SK-N-SH (cell line): ENCODE results near the gene VEZF1. TPM values are rescaled to one million over a fixed set of nuclear protein-coding genes. Genes with fewer than 3 reads are reported as not detected.

Experiments
- CTCF ChIA-PET: fragments of 300-600, 350-600 bp; formaldehyde crosslinking; extraction: SDS; loops from one replicate; lab custom pipeline; 2021; lab: Yijun Ruan, JAX
- POLR2A ChIA-PET: fragments of 350-600 bp; sonication (Branson Sonifier 250); formaldehyde crosslinking; extraction: SDS; loops from one replicate; lab custom pipeline; 2020; ENCODE audit warnings: antibody characterized with exemption, inconsistent platforms; lab: Yijun Ruan, JAX
- DNase-seq: peaks from one replicate; pipeline ENCODE4 v3.0.0; 2012
- H2AFZ ChIP-seq: fragments of 200-600 bp; sonication (generic); 2 replicates; pipeline ENCODE4 v1.8.1; 2016; ENCODE audit warnings: antibody characterized with exemption, mild to moderate bottlenecking, low read depth
- H3F3A ChIP-seq: fragments of 200-600 bp; sonication (generic); replicated peaks from 2 replicates; pipeline ENCODE3; 2016; ENCODE audit warnings: antibody characterized with exemption, mild to moderate bottlenecking; ENCODE audit not compliant: insufficient read depth
- H3K27ac ChIP-seq, 2 experiments: fragments of 200-500 bp in 1 of 2; fragments of 200-600 bp in 1 of 2; sonication (Bioruptor generic) in 1 of 2; sonication (generic), shearing (Covaris generic) in 1 of 2; 2 replicates each; pipeline versions ENCODE4 v1.5.1 to v1.6.1; 2014 to 2016; ENCODE audit warnings: low read depth in 2 of 2, inconsistent platforms in 1 of 2, low read length in 1 of 2, mild to moderate bottlenecking in 1 of 2, mixed read lengths in 1 of 2
- H3K27me3 ChIP-seq: fragments of 200-600 bp; sonication (generic), shearing (Covaris generic); 2 replicates; pipeline ENCODE4 v1.6.1; 2016; ENCODE audit warnings: mixed run types; ENCODE audit not compliant: insufficient read depth
- H3K36me3 ChIP-seq, 2 experiments: fragments of 200-500 bp in 1 of 2; fragments of 200-600 bp in 1 of 2; sonication (Bioruptor generic) in 1 of 2; sonication (generic) in 1 of 2; replicated peaks in 1 of 2; 2 replicates each; pipeline versions ENCODE3 to v1.5.1; 2014 to 2016; ENCODE audit warnings: low read length in 1 of 2, mild to moderate bottlenecking in 1 of 2; ENCODE audit not compliant: insufficient read depth in 2 of 2, control insufficient read depth in 1 of 2
- H3K4me1 ChIP-seq, 2 experiments: fragments of 200-500 bp in 1 of 2; fragments of 200-600 bp in 1 of 2; sonication (Bioruptor generic) in 1 of 2; sonication (generic), shearing (Covaris generic) in 1 of 2; 2 replicates each; pipeline versions ENCODE4 v1.5.1 to v1.6.1; 2014 to 2016; ENCODE audit warnings: low read depth in 1 of 2, low read length in 1 of 2, mixed run types in 1 of 2; ENCODE audit not compliant: insufficient read depth in 2 of 2, control insufficient read depth in 1 of 2
- H3K4me2 ChIP-seq: fragments of 200-600 bp; sonication (generic), shearing (Covaris generic); 2 replicates; pipeline ENCODE4 v1.6.1; 2017; ENCODE audit warnings: mixed run types
- H3K4me3 ChIP-seq, 2 experiments: fragments of 200-500 bp in 1 of 2; fragments of 200-600 bp in 1 of 2; sonication (Bioruptor generic) in 1 of 2; sonication (generic), shearing (Covaris generic) in 1 of 2; 2 replicates each; pipeline versions ENCODE4 v1.5.1 to v1.8.1; 2014 to 2016; ENCODE audit warnings: low read depth in 2 of 2, inconsistent platforms in 1 of 2, low read length in 1 of 2, mild to moderate bottlenecking in 1 of 2, mixed read lengths in 1 of 2, moderate library complexity in 1 of 2
- H3K79me2 ChIP-seq: fragments of 200-600 bp; sonication (generic); 2 replicates; pipeline ENCODE4 v1.8.1; 2017; ENCODE audit warnings: mild to moderate bottlenecking; ENCODE audit not compliant: insufficient read depth
- H3K9ac ChIP-seq: fragments of 200-600 bp; sonication (generic); 2 replicates; pipeline ENCODE4 v1.6.1; 2017; ENCODE audit warnings: mixed run types
- H3K9me2 ChIP-seq: fragments of 200-600 bp; sonication (generic); 2 replicates; pipeline ENCODE4 v1.6.1; 2017; ENCODE audit warnings: mixed run types
- H3K9me3 ChIP-seq: fragments of 200-600 bp; sonication (generic); 2 replicates; pipeline ENCODE4 v1.6.1; 2017; ENCODE audit warnings: mixed run types, mild to moderate bottlenecking, moderate library complexity
- H4K20me1 ChIP-seq: fragments of 200-600 bp; sonication (generic); 2 replicates; pipeline ENCODE4 v1.6.1; 2017; ENCODE audit warnings: mild to moderate bottlenecking, mixed run types; ENCODE audit not compliant: insufficient read depth
- ELF1 ChIP-seq: IDR thresholded peaks from 2 replicates; pipeline ENCODE4 v1.4.0; 2012
- FOSL2 ChIP-seq: IDR thresholded peaks from 2 replicates; pipeline ENCODE4 v1.4.0; 2012; ENCODE audit warnings: low read depth, mild to moderate bottlenecking, moderate library complexity, borderline replicate concordance
- FOXM1 ChIP-seq: IDR thresholded peaks from 2 replicates; pipeline ENCODE4 v1.4.0; 2012; ENCODE audit warnings: low read depth, mild to moderate bottlenecking
- GABPA ChIP-seq: IDR thresholded peaks from 2 replicates; pipeline ENCODE4 v1.4.0; 2012; ENCODE audit warnings: low read depth, mild to moderate bottlenecking
- JUND ChIP-seq: IDR thresholded peaks from 2 replicates; pipeline ENCODE4 v1.4.0; 2012
- MXI1 ChIP-seq: IDR thresholded peaks from 2 replicates; pipeline ENCODE4 v1.6.1; 2012; ENCODE audit warnings: mild to moderate bottlenecking, low read depth, low read length, improper control_type of control experiment
- NRF1 ChIP-seq: IDR thresholded peaks from 2 replicates; pipeline ENCODE4 v1.6.1; 2012; ENCODE audit warnings: low read depth, mild to moderate bottlenecking, low read length
- POLR2AphosphoS5 ChIP-seq: IDR thresholded peaks from 2 replicates; pipeline ENCODE4 v1.6.1; 2012; ENCODE audit warnings: low read depth, low read length
- WGBS: methylation state at CpG from one replicate; pipeline ENCODE4 v1.1.6; 2017; ENCODE audit warnings: low lambda C conversion rate; 5-methylcytosine and 5-hydroxymethylcytosine counted together
- polyA plus RNA-seq, 3 experiments: library from polyadenylated mRNA; depleted of rRNA; stranded (reverse); fragments of >200 nt; gene quantifications; 2 replicates each; pipeline ENCODE4 v1.2.3, GENCODE V29; 2012
- TF ChIP-seq, protein P1 (sequence below): IDR thresholded peaks from 2 replicates; pipeline ENCODE4 v1.6.1; 2012; ENCODE audit warnings: mild to moderate bottlenecking, low read depth, low read length, moderate library complexity
- TF ChIP-seq, protein P2 (sequence below): fragments of 150-350 bp; IDR thresholded peaks from 2 replicates; pipeline ENCODE4 v1.6.1; 2016; ENCODE audit warnings: mild to moderate bottlenecking, low read depth, low read length

The VEZF1 gene
- polyA plus RNA-seq, 1 of the 3 experiments (the other 2 are of a cell fraction) = 35.1 TPM

DNA sequence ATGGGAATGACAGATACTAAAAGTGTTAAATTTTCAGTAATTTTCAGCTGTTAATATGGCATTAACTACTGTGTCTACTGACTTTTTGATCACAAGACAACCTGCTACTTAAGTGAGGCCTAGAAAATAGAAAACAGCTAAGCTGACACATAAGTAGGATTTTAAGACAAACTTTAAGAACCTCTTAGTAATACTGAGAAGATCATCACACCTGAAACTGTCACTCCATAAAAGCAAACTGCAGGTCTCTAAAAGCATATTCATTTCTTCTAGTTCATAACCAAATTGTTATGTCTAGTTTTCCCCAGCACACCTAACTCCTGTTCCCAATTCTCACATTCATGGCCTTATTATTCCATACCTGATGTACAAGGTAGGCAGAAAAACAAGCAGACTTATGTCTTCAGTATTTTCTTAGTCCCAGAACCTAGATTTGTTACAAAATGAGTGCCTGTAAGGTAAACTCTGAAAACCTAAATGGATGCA lies 11.0 kb upstream of the VEZF1 start:
- peaks cover 70 to 76% of the 10 kb centered on the region in 2 experiments for H3K36me3 ChIP-seq
- H4K20me1 ChIP-seq = peaks cover 42% of the 10 kb centered on the region
- peak overlapping the region in 1 of 2 experiments; percentile 3; a peak in 1 of 4 replicates for H3K27ac ChIP-seq
- TF ChIP-seq GABPA = no peak
- ChIA-PET CTCF (interaction anchor here (0.6 to 20.5 kb wide), 71 partner anchors 7 to 877 kb away, joined by 3 to 1002 read pairs (median 6); partner anchors contain the start of genes CUEDC1, DYNLL2, MKS1 and MRPS23), POLR2A (interaction anchor here (0.6 to 3.6 kb wide), 6 partner anchors 8 to 163 kb away, joined by 3 to 29 read pairs (median 8); partner anchors contain the start of genes DYNLL2, MRPS23 and SRSF1)
- no peak overlapping the region; the same call in 1 of the 2 replicates for H3K9ac ChIP-seq
- H3K4me3 ChIP-seq = no peak overlapping the region
- no peaks in the 10 kb centered on the region for H3K9me3 ChIP-seq
- peaks cover 12 to 19% of the 10 kb centered on the region in 2 experiments for H3K4me1 ChIP-seq
- no peaks in the 10 kb centered on the region for H3K27me3 ChIP-seq
- H3F3A ChIP-seq = peaks cover 80% of the 10 kb centered on the region
- H3K79me2 ChIP-seq = peaks cover 50% of the 10 kb centered on the region
- H2AFZ ChIP-seq = no peak overlapping the region
- H3K9me2 ChIP-seq = no peaks in the 10 kb centered on the region
- H3K4me2 ChIP-seq = no peak overlapping the region
- no peak for DNase-seq

DNA sequence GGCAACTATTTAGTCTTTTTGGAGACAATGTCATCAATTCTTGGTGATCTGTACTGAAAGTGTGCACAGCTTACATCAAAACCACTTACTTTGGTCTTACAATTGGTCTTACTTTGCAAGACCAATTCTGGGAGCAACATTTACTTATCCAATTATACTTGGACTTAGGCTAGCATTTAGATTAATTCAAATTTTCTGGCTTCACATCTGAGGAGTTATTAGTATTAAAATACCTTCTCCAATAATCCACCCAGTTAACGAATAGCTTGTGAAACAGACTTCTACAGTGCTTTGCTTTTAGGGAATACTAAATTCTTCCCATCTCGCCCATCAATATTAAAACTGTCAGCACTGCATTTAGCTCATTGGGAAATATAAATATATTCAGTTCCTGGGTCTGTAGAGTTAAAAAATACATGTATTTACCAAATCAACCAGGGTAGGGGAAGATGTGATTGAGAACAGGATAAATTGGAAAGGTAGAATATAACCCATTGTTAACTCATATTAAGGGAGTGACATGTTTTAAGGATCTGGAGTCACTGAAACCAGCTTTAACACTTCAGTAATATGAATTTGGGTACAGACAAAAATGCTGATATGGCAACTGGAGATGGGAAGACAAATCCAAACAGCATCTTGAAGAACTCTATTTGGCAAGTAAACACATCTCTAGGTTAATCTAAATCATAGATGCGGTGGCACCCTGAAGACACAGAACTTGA lies 9.2 kb upstream of the VEZF1 start:
- Histone ChIP-seq H4K20me1 (peaks cover 24% of the 10 kb centered on the region), H3F3A (peaks cover 72% of the 10 kb centered on the region), H3K9me2 (no peaks in the 10 kb centered on the region), H3K9ac (no peak overlapping the region), H3K4me1 (peaks cover 3 to 13% of the 10 kb centered on the region in 2 experiments; a peak in 2 of 4 replicates), H3K4me3 (no peak overlapping the region), H3K27me3 (no peaks in the 10 kb centered on the region), H3K36me3 (peaks cover 51 to 58% of the 10 kb centered on the region in 2 experiments), H3K79me2 (peaks cover 32% of the 10 kb centered on the region), H3K4me2 (no peak overlapping the region), H2AFZ (no peak overlapping the region), H3K9me3 (no peaks in the 10 kb centered on the region), H3K27ac (no peak overlapping the region)
- CTCF ChIA-PET = interaction anchor here (0.8 to 20.5 kb wide), 16 partner anchors 7 to 347 kb away, joined by 3 to 1002 read pairs (median 8); partner anchors contain the start of genes MRPS23, SRSF1 and VEZF1
- DNase-seq = no peak
- WGBS = 97% methylated on average over 3 of the region's 3 CpGs
- TF ChIP-seq FOSL2 (no peak), FOXM1 (no peak), ELF1 (no peak), GABPA (no peak), POLR2AphosphoS5 (peak; percentile 1; the same call in 1 of the 2 replicates), NRF1 (no peak), JUND (peak; percentile 3; the same call in 1 of the 2 replicates), MXI1 (no peak)
- TF ChIP-seq, protein P1, sequence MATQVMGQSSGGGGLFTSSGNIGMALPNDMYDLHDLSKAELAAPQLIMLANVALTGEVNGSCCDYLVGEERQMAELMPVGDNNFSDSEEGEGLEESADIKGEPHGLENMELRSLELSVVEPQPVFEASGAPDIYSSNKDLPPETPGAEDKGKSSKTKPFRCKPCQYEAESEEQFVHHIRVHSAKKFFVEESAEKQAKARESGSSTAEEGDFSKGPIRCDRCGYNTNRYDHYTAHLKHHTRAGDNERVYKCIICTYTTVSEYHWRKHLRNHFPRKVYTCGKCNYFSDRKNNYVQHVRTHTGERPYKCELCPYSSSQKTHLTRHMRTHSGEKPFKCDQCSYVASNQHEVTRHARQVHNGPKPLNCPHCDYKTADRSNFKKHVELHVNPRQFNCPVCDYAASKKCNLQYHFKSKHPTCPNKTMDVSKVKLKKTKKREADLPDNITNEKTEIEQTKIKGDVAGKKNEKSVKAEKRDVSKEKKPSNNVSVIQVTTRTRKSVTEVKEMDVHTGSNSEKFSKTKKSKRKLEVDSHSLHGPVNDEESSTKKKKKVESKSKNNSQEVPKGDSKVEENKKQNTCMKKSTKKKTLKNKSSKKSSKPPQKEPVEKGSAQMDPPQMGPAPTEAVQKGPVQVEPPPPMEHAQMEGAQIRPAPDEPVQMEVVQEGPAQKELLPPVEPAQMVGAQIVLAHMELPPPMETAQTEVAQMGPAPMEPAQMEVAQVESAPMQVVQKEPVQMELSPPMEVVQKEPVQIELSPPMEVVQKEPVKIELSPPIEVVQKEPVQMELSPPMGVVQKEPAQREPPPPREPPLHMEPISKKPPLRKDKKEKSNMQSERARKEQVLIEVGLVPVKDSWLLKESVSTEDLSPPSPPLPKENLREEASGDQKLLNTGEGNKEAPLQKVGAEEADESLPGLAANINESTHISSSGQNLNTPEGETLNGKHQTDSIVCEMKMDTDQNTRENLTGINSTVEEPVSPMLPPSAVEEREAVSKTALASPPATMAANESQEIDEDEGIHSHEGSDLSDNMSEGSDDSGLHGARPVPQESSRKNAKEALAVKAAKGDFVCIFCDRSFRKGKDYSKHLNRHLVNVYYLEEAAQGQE = no peak
- TF ChIP-seq, protein P2, sequence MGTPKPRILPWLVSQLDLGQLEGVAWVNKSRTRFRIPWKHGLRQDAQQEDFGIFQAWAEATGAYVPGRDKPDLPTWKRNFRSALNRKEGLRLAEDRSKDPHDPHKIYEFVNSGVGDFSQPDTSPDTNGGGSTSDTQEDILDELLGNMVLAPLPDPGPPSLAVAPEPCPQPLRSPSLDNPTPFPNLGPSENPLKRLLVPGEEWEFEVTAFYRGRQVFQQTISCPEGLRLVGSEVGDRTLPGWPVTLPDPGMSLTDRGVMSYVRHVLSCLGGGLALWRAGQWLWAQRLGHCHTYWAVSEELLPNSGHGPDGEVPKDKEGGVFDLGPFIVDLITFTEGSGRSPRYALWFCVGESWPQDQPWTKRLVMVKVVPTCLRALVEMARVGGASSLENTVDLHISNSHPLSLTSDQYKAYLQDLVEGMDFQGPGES = no peak
- POLR2A ChIA-PET = interaction anchor here (1.0 to 5.0 kb wide), 7 partner anchors 10 to 141 kb away, joined by 3 to 36 read pairs (median 6); partner anchors contain the start of genes DYNLL2 and SRSF1
